SK-N-SH (cell line): ENCODE measurements around the gene TNN.

Experiments used
- EP300 ChIP-seq, 2 experiments: IDR thresholded peaks; 2 replicates each; pipeline versions ENCODE4 v1.4.0 to v1.6.1; 2012; ENCODE audit warnings: borderline replicate concordance in 1 of 2, low read depth in 1 of 2, low read length in 1 of 2
- GABPA ChIP-seq: IDR thresholded peaks from 2 replicates; pipeline ENCODE4 v1.4.0; 2012; ENCODE audit warnings: low read depth, mild to moderate bottlenecking
- SMC3 ChIP-seq: IDR thresholded peaks from 2 replicates; pipeline ENCODE4 v1.6.1; 2012; ENCODE audit warnings: low read depth, low read length, improper control_type of control experiment
- TAF1 ChIP-seq: IDR thresholded peaks from 2 replicates; pipeline ENCODE4 v1.6.1; 2012; ENCODE audit warnings: low read depth, mild to moderate bottlenecking, low read length, moderate library complexity, borderline replicate concordance
- TCF12 ChIP-seq: IDR thresholded peaks from 2 replicates; pipeline ENCODE4 v1.4.0; 2012
- TEAD4 ChIP-seq: IDR thresholded peaks from 2 replicates; pipeline ENCODE4 v1.4.0; 2012; ENCODE audit warnings: mild to moderate bottlenecking, borderline replicate concordance; ENCODE audit not compliant: insufficient read depth
- YY1 ChIP-seq: IDR thresholded peaks from 2 replicates; pipeline ENCODE4 v1.4.0; 2012; ENCODE audit warnings: low read depth, mild to moderate bottlenecking
- TF ChIP-seq, protein P1 (sequence below): fragments of 200-600 bp; sonication (generic); IDR thresholded peaks from 2 replicates; pipeline ENCODE4 v1.6.1; 2017; ENCODE audit warnings: antibody characterized with exemption, mild to moderate bottlenecking, moderate library complexity

DNA sequence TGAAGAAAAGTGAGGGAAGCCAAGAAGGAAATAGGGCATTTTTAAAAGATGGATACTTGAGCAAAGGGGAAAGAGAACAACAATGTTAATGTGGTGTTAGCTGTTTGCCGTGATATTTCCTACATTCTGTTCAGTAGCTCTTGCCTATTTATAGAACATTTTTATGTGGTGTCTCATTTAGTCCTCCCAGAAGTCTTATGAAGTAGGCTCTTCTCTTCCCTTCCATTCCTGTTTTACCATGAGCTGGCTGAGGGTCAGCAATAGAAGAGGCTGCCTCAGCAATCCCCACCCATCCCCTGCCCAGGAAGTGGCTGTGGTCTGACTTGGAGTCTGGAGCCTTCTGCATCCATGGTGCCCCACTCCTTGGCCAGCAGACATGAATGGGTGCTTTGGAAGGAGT lies 64.8 kb downstream of the TNN start:
- TF ChIP-seq, protein P1, sequence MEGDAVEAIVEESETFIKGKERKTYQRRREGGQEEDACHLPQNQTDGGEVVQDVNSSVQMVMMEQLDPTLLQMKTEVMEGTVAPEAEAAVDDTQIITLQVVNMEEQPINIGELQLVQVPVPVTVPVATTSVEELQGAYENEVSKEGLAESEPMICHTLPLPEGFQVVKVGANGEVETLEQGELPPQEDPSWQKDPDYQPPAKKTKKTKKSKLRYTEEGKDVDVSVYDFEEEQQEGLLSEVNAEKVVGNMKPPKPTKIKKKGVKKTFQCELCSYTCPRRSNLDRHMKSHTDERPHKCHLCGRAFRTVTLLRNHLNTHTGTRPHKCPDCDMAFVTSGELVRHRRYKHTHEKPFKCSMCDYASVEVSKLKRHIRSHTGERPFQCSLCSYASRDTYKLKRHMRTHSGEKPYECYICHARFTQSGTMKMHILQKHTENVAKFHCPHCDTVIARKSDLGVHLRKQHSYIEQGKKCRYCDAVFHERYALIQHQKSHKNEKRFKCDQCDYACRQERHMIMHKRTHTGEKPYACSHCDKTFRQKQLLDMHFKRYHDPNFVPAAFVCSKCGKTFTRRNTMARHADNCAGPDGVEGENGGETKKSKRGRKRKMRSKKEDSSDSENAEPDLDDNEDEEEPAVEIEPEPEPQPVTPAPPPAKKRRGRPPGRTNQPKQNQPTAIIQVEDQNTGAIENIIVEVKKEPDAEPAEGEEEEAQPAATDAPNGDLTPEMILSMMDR, result no peak
- TF ChIP-seq EP300 (IDR thresholded peaks at IDR 0.05; ENCODE audit: borderline replicate concordance in 1 of 2, low read depth in 1 of 2, low read length in 1 of 2) (no peak), TEAD4 (no peak), TAF1 (no peak), GABPA (no peak), SMC3 (no peak), TCF12 (no peak), YY1 (no peak)
